A673 (cell line): ENCODE data around the gene THSD4.

Experiments
- CTCF ChIP-seq: fragments of 300-800, 200-600 bp; sonication (generic); conservative IDR thresholded peaks from 2 replicates; pipeline ENCODE4 v1.5.1; 2017; ENCODE audit warnings: low read depth, mild to moderate bottlenecking, antibody characterized with exemption, low read length, moderate library complexity, mixed read lengths
- EZH2 ChIP-seq: fragments of 200-600 bp; sonication (generic); IDR thresholded peaks from 2 replicates; pipeline ENCODE4 v1.6.1; 2017; ENCODE audit warnings: borderline replicate concordance, low read depth, mild to moderate bottlenecking, mixed read lengths, antibody characterized with exemption, low read length; ENCODE audit not compliant: poor library complexity, severe bottlenecking

GRCh38 chr15:71116366-71116765, 1.1 kb downstream of the THSD4 start:
- TF ChIP-seq CTCF = no peak
- no peak for TF ChIP-seq EZH2
